PFSK-1 (cell line): ENCODE results near the gene CRKL.

Experiments
- FOXP2 ChIP-seq: optimal IDR thresholded peaks from 2 replicates; pipeline ENCODE3; 2011; ENCODE audit warnings: borderline replicate concordance, control low read depth, inconsistent platforms; ENCODE audit not compliant: insufficient read depth; ENCODE audit errors: extremely low read length, extremely low read depth
- POLR2AphosphoS5 ChIP-seq: IDR thresholded peaks from 2 replicates; pipeline ENCODE4 v1.6.1; 2012; ENCODE audit warnings: low read depth, mild to moderate bottlenecking, control low read depth, low read length, moderate library complexity
- REST ChIP-seq, 2 experiments: IDR thresholded peaks; 2 replicates each; pipeline versions ENCODE4 v1.6.1 to v1.8.0; 2011 to 2012; ENCODE audit warnings: low read depth in 2 of 2, low read length in 2 of 2, control low read depth in 1 of 2, inconsistent platforms in 1 of 2, mild to moderate bottlenecking in 1 of 2, moderate library complexity in 1 of 2; ENCODE audit not compliant: insufficient read depth in 1 of 2
- SIN3A ChIP-seq: IDR thresholded peaks from 2 replicates; pipeline ENCODE4 v1.6.1; 2012; ENCODE audit warnings: mild to moderate bottlenecking, low read length, moderate library complexity, borderline replicate concordance; ENCODE audit not compliant: insufficient read depth
- TAF1 ChIP-seq: IDR thresholded peaks from 2 replicates; pipeline ENCODE4 v1.6.1; 2012; ENCODE audit warnings: low read length, control low read depth, borderline replicate concordance; ENCODE audit not compliant: insufficient read depth

GRCh38 chr22:20927940-20928572 lies 10.8 kb downstream of the CRKL start:
- TF ChIP-seq TAF1 (no peak), REST (IDR thresholded peaks at IDR 0.05; ENCODE audit: insufficient read depth in 1 of 2, low read depth in 2 of 2, low read length in 2 of 2) (no peak), POLR2AphosphoS5 (no peak), FOXP2 (no peak), SIN3A (no peak)
